HepG2 (cell line): ENCODE data around the gene KRT34. TPM values are rescaled to one million over a fixed set of nuclear protein-coding genes. Genes with fewer than 3 reads are reported as not detected.

Experiments
- ARHGAP35 ChIP-seq: sonication (generic); formaldehyde crosslinking; IDR thresholded peaks from 2 replicates; pipeline ENCODE4 v1.9.0; 2022; ENCODE audit warnings: mild to moderate bottlenecking, inconsistent platforms, moderate library complexity, missing genetic modification reagents, borderline replicate concordance
- DNMT3B ChIP-seq: conservative IDR thresholded peaks from 2 replicates; pipeline ENCODE4 v1.6.1; 2016; ENCODE audit warnings: missing biosample characterization, control low read depth
- ETV5 ChIP-seq: IDR thresholded peaks from 2 replicates; pipeline ENCODE4 v1.6.1; 2018; ENCODE audit warnings: missing biosample characterization, missing genetic modification reagents, inconsistent platforms, borderline replicate concordance
- ETV6 ChIP-seq: sonication (generic); formaldehyde crosslinking; conservative IDR thresholded peaks from 2 replicates; pipeline ENCODE4 v1.4.0; 2020; ENCODE audit warnings: missing genetic modification reagents
- FOXC1 ChIP-seq: sonication (generic); formaldehyde crosslinking; IDR thresholded peaks from 2 replicates; pipeline ENCODE4 v1.8.0; 2022; ENCODE audit warnings: mild to moderate bottlenecking, missing genetic modification reagents, borderline replicate concordance
- FOXO1 ChIP-seq: sonication (generic); formaldehyde crosslinking; IDR thresholded peaks from 2 replicates; pipeline ENCODE4 v1.4.0; 2020; ENCODE audit warnings: missing genetic modification reagents
- KDM2A ChIP-seq: sonication (generic); formaldehyde crosslinking; IDR thresholded peaks from 2 replicates; pipeline ENCODE4 v1.4.0; 2020; ENCODE audit warnings: low read depth, missing genetic modification reagents, borderline replicate concordance
- NONO ChIP-seq, 2 experiments: fragments of 450-650 bp in 1 of 2; sonication (generic) in 1 of 2; formaldehyde crosslinking in 1 of 2; IDR thresholded peaks in 1 of 2; conservative IDR thresholded peaks in 1 of 2; 2 replicates each; pipeline versions ENCODE4 v1.6.1 to v1.8.0; 2017 to 2022; ENCODE audit warnings: mild to moderate bottlenecking in 1 of 2, missing genetic modification reagents in 1 of 2, moderate library complexity in 1 of 2
- RARG ChIP-seq: sonication (generic); formaldehyde crosslinking; IDR thresholded peaks from 2 replicates; pipeline ENCODE4 v1.4.0; 2020; ENCODE audit warnings: low read depth, mild to moderate bottlenecking, missing genetic modification reagents
- RELA ChIP-seq: sonication (generic); formaldehyde crosslinking; IDR thresholded peaks from 2 replicates; pipeline ENCODE4 v1.4.0; 2020; ENCODE audit warnings: missing genetic modification reagents
- SMAD3 ChIP-seq: sonication (generic); formaldehyde crosslinking; IDR thresholded peaks from 2 replicates; pipeline ENCODE4 v1.4.0; 2020; ENCODE audit warnings: missing genetic modification reagents
- ZNF205 ChIP-seq: IDR thresholded peaks from 2 replicates; pipeline ENCODE4 v1.6.1; 2018; ENCODE audit warnings: missing biosample characterization, missing genetic modification reagents
- ZNF431 ChIP-seq: sonication (generic); formaldehyde crosslinking; IDR thresholded peaks from 2 replicates; pipeline ENCODE4 v1.9.0; 2022; ENCODE audit warnings: missing genetic modification reagents, low read depth, mild to moderate bottlenecking, borderline replicate concordance
- ZNF605 ChIP-seq: sonication (generic); formaldehyde crosslinking; IDR thresholded peaks from 2 replicates; pipeline ENCODE4 v1.8.0; 2022; ENCODE audit warnings: mild to moderate bottlenecking, missing genetic modification reagents
- ZNF792 ChIP-seq: IDR thresholded peaks from 2 replicates; pipeline ENCODE4 v1.6.1; 2016
- polyA plus RNA-seq, 8 experiments: library from polyadenylated mRNA; depleted of rRNA in 3 of 8; stranded (reverse) in 7 of 8; unstranded in 1 of 8; fragments of >200 nt; fragmentation: Illumina TruSeq in 4 of 8; extraction: Trizol in 4 of 8; gene quantifications; 2 replicates each; pipeline versions ENCODE4 v1.2.1 to v1.2.3, GENCODE V29; 2011 to 2016; ENCODE audit warnings: low read depth in 4 of 8, missing spikeins in 1 of 8, mixed read lengths in 1 of 8; ENCODE audit not compliant: insufficient read depth in 1 of 8
- total RNA-seq, 5 experiments: library from RNA; depleted of rRNA; stranded (reverse); fragments of >200 nt; fragmentation: Illumina TruSeq; extraction: Trizol; gene quantifications; 2 replicates each; pipeline ENCODE4 v1.2.3, GENCODE V29; 2016; ENCODE audit warnings: low read depth in 1 of 5
- TF ChIP-seq, protein P1 (sequence below): sonication (generic); formaldehyde crosslinking; IDR thresholded peaks from 2 replicates; pipeline ENCODE4 v1.4.0; 2020; ENCODE audit warnings: mild to moderate bottlenecking, missing genetic modification reagents
- TF ChIP-seq, protein P2 (sequence below): sonication (generic); formaldehyde crosslinking; IDR thresholded peaks from 2 replicates; pipeline ENCODE4 v1.9.0; 2022; ENCODE audit warnings: missing genetic modification reagents, mild to moderate bottlenecking, borderline replicate concordance
- TF ChIP-seq, protein P3 (sequence below): sonication (generic); formaldehyde crosslinking; IDR thresholded peaks from 2 replicates; pipeline ENCODE4 v1.4.0; 2020; ENCODE audit warnings: mild to moderate bottlenecking, missing genetic modification reagents

The KRT34 gene
- total and polyA plus RNA-seq, 2 of the 13 experiments (the other 11 are each of a cell fraction or from before 2014, with no cell fraction given): not detected

DNA sequence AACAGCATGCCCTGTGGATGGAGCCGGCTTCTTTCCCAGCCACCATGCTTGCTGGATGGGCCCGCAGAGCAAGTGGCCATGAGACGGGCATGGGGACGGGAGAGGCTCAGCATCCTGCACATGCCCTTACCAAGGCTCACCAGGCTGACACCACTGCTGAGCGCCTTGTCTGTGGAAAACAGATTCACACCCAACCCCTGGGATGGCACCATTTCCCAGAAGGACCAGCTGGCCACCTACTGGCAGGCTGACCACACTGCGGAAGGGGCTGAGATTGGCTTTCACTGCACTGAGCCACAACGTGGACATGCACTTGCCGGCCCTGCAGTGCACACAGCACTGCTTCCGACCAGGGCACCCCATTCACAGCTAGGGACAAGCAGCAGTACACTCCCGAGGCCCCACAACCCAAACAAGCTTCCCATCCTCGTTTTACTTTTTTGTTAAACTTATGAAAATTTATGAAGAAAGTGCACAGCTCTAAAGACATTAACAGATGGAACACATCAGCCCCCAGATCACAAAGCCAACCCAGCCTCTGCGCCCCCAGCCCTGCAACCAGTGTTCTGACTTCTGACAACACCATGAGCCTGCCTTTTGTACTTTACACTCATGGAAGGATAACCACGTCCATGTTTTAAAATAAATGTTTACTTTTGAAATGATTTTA is 52.7 kb downstream of the KRT34 start (continued):
- TF ChIP-seq ZNF431 (CRISPR knock-in tag) (no peak), ETV5 (no peak; the same call in 1 of the 2 replicates), FOXC1 (CRISPR knock-in tag) (no peak), ZNF792 (no peak), RARG (no peak), FOXO1 (0 out of 2 replicates have a peak, but pooled peaks have one; percentile 22), KDM2A (peak; percentile 48; the same call in 1 of the 2 replicates), RELA (CRISPR knock-in tag) (no peak), NONO (IDR thresholded peaks at IDR 0.05) (no peak), NONO (CRISPR knock-in tag; conservative IDR thresholded peaks at IDR 0.05) (no peak), ARHGAP35 (CRISPR knock-in tag) (no peak), SMAD3 (CRISPR knock-in tag) (no peak), ZNF205 (CRISPR knock-in tag) (no peak), ZNF605 (CRISPR knock-in tag) (no peak), DNMT3B (no peak), ETV6 (CRISPR knock-in tag) (no peak)
- TF ChIP-seq, protein P1, sequence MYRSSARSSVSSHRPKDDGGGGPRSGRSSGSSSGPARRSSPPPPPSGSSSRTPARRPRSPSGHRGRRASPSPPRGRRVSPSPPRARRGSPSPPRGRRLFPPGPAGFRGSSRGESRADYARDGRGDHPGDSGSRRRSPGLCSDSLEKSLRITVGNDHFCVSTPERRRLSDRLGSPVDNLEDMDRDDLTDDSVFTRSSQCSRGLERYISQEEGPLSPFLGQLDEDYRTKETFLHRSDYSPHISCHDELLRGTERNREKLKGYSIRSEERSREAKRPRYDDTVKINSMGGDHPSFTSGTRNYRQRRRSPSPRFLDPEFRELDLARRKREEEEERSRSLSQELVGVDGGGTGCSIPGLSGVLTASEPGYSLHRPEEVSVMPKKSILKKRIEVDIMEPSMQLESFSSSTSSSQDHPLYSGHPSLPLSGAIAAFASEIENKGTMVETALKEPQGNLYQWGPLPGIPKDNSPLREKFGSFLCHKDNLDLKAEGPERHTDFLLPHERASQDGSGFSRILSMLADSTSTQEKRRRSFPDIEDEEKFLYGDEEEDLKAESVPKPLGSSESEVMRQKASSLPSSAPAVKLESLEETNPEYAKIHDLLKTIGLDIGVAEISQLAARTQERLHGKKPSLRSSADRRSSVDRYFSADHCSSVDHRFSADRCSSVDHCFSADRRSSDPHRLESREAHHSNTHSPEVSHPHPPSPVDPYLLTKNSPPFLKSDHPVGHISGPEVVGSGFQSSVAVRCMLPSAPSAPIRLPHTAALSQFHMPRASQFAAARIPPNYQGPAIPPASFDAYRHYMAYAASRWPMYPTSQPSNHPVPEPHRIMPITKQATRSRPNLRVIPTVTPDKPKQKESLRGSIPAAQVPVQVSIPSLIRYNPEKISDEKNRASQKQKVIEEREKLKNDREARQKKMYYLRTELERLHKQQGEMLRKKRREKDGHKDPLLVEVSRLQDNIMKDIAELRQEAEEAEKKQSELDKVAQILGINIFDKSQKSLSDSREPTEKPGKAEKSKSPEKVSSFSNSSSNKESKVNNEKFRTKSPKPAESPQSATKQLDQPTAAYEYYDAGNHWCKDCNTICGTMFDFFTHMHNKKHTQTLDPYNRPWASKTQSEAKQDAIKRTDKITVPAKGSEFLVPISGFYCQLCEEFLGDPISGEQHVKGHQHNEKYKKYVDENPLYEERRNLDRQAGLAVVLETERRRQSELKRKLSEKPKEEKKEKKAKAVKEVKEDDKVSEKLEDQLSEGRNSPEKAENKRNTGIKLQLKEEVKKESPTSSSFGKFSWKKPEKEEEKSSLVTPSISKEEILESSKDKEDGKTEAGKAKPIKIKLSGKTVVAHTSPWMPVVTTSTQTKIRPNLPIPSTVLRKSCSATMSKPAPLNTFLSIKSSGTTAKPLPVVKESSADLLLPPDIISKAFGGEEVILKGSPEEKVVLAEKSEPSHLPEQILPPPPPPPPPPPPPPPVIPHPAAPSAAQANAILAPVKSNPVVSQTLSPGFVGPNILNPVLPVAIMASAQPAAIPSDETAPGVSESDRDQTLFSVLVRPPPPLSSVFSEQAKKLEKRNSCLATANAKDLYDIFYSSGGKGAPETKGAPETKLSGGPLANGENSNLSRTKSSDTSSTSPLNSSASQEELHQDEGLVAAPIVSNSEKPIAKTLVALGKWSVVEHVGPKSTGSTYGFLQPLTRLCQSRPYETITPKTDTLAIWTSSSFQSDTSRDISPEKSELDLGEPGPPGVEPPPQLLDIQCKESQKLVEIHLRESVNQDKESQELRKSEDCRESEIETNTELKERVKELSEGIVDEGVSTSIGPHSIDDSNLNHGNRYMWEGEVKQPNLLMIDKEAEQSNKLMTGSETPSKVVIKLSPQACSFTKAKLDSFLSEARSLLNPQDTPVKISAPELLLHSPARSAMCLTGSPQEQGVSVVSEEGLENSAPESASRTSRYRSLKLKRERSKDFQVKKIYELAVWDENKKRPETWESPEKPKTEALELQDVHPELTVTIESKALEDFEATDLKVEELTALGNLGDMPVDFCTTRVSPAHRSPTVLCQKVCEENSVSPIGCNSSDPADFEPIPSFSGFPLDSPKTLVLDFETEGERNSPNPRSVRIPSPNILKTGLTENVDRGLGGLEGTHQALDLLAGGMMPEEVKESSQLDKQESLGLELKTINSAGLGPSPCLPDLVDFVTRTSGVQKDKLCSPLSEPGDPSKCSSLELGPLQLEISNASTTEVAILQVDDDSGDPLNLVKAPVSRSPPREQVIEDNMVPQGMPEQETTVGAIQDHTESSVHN (CRISPR knock-in tag): no peak
- TF ChIP-seq, protein P2, sequence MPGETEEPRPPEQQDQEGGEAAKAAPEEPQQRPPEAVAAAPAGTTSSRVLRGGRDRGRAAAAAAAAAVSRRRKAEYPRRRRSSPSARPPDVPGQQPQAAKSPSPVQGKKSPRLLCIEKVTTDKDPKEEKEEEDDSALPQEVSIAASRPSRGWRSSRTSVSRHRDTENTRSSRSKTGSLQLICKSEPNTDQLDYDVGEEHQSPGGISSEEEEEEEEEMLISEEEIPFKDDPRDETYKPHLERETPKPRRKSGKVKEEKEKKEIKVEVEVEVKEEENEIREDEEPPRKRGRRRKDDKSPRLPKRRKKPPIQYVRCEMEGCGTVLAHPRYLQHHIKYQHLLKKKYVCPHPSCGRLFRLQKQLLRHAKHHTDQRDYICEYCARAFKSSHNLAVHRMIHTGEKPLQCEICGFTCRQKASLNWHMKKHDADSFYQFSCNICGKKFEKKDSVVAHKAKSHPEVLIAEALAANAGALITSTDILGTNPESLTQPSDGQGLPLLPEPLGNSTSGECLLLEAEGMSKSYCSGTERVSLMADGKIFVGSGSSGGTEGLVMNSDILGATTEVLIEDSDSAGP (CRISPR knock-in tag): peak; percentile 58; the same call in 1 of the 2 replicates
- TF ChIP-seq, protein P3, sequence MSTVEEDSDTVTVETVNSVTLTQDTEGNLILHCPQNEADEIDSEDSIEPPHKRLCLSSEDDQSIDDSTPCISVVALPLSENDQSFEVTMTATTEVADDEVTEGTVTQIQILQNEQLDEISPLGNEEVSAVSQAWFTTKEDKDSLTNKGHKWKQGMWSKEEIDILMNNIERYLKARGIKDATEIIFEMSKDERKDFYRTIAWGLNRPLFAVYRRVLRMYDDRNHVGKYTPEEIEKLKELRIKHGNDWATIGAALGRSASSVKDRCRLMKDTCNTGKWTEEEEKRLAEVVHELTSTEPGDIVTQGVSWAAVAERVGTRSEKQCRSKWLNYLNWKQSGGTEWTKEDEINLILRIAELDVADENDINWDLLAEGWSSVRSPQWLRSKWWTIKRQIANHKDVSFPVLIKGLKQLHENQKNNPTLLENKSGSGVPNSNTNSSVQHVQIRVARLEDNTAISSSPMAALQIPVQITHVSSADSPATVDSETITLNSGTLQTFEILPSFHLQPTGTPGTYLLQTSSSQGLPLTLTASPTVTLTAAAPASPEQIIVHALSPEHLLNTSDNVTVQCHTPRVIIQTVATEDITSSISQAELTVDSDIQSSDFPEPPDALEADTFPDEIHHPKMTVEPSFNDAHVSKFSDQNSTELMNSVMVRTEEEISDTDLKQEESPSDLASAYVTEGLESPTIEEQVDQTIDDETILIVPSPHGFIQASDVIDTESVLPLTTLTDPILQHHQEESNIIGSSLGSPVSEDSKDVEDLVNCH (CRISPR knock-in tag): no peak
